ENCODE measurements around the gene ECM1. TPM values are rescaled to one million over a fixed set of nuclear protein-coding genes. Genes with fewer than 3 reads are reported as not detected.

ECM1 gene
- total and polyA plus RNA-seq, 2 donors (not counting 1 experiment from before 2014, with no cell fraction given): 1.9 to 2.3 TPM

DNA sequence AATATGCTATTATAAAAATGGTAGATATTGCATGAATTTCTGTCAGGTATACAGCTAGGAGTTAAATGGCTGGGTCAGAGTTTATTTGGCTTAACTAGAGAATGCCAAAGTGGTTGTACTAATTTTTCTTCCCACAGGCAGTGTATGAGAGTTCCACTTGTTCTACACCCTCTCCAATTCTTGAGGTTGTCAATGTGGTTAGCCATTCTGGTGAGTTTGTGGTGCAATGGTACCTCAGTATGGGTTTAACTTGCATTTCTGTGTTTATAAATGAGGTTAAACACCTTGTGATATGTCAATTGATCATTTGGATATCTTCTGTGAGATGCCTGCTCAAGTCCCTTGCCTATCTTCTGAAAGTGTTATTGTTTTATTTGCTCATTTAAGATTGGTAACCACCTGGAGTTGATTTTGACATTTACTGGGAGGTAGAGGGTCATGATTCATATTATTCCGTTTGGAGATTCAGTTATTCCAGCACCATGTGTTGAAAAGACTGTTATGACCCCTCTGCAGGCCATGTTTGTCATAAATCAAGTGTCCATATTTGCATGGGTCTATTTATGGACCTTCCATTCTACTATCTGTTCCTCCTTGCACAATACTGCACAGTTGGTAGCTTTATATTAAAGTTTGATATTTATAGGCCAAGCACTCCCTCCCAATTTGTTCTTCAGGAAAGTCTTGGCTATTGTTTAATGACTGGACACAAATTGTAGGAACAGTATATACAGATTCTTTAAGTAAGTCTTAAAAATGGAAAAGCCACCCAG is 13.5 kb downstream of the ECM1 start:
- Histone ChIP-seq H3K4me1 (ENCODE audit: control insufficient read depth in 2 of 2, insufficient read depth in 2 of 2, low read length in 2 of 2) (peaks cover 14% of the 10 kb centered on the region in 2 donors), H3K36me3 (replicated peaks in 1 of 2; ENCODE audit: control extremely low read depth in 1 of 2, control insufficient read depth in 1 of 2, extremely low read depth in 1 of 2, insufficient read depth in 2 of 2, low read length in 1 of 2) (no peaks in the 10 kb centered on the region), H4K20me1 (ENCODE audit: control insufficient read depth, insufficient read depth, low read length, poor library complexity, severe bottlenecking) (no peaks in the 10 kb centered on the region), H3K4me2 (replicated peaks; ENCODE audit: low read depth, low read length, poor library complexity, severe bottlenecking) (no peak overlapping the region), H3K4me3 (ENCODE audit: control extremely low read depth in 1 of 5, extremely low read depth in 1 of 5, insufficient read depth in 1 of 5, low read depth in 2 of 5, low read length in 4 of 5) (no peak overlapping the region), H3K9ac (ENCODE audit: low read length) (no peak overlapping the region), H3K79me2 (ENCODE audit: control insufficient read depth, insufficient read depth, low read length) (no peaks in the 10 kb centered on the region), H2AFZ (ENCODE audit: insufficient read depth, low read depth, low read length, poor library complexity, severe bottlenecking) (no peak overlapping the region), H3K27ac (ENCODE audit: low read length in 2 of 2) (no peak overlapping the region), H3K9me3 (ENCODE audit: control extremely low read depth in 1 of 3, control insufficient read depth in 2 of 3, insufficient read depth in 1 of 3, low read length in 2 of 3) (peaks cover 0 to 4% (median 0%) of the 10 kb centered on the region in 3 donors), H3K27me3 (replicated peaks in 1 of 4; ENCODE audit: control extremely low read depth in 1 of 4, control insufficient read depth in 3 of 4, insufficient read depth in 4 of 4, low read length in 3 of 4) (no peaks in the 10 kb centered on the region)
- H3K9me3 Mint-ChIP-seq (ENCODE audit: insufficient read depth): no peaks in the 10 kb centered on the region
- CTCF ChIA-PET: no interaction called here
- H3K27me3 Mint-ChIP-seq: no peaks in the 10 kb centered on the region
- TF ChIP-seq CTCF (IDR thresholded peaks at IDR 0.05) (no peak), EZH2 (IDR thresholded peaks at IDR 0.05; ENCODE audit: borderline replicate concordance, insufficient read depth, low read depth, low read length, poor library complexity, severe bottlenecking) (no peak)
- no peak overlapping the region for H3K4me3 Mint-ChIP-seq
- no peak for ATAC-seq (ENCODE audit: low read depth)
- peaks cover 15% of the 10 kb centered on the region for H3K4me1 Mint-ChIP-seq
- DNase-seq: no peak
- POLR2A ChIA-PET: no interaction called here
- H3K27ac Mint-ChIP-seq: no peak overlapping the region
- WGBS (ENCODE audit: insufficient coverage): no CpG with 5 or more reads among the region's 1 CpG
- intact Hi-C loops (cut with micrococcal nuclease): no loop called here

GRCh38 chr1:150525348-150525747 is 17.4 kb downstream of the ECM1 start:
- H3K9ac ChIP-seq (ENCODE audit: low read length): no peak overlapping the region
- no peak overlapping the region for H3K27ac ChIP-seq (ENCODE audit: low read length in 2 of 2)
- H3K4me3 Mint-ChIP-seq: no peak overlapping the region
- 94% methylated on average over 2 of the region's 3 CpGs for WGBS (ENCODE audit: insufficient coverage)
- ATAC-seq (ENCODE audit: low read depth): no peak
- no peaks in the 10 kb centered on the region for H3K79me2 ChIP-seq (ENCODE audit: control insufficient read depth, insufficient read depth, low read length)
- no peak for DNase-seq
- H3K27me3 ChIP-seq (replicated peaks in 1 of 4; ENCODE audit: control extremely low read depth in 1 of 4, control insufficient read depth in 3 of 4, insufficient read depth in 4 of 4, low read length in 3 of 4): no peaks in the 10 kb centered on the region
- no peaks in the 10 kb centered on the region for H4K20me1 ChIP-seq (ENCODE audit: control insufficient read depth, insufficient read depth, low read length, poor library complexity, severe bottlenecking)
- no peak for TF ChIP-seq CTCF (IDR thresholded peaks at IDR 0.05)
- TF ChIP-seq EZH2 (IDR thresholded peaks at IDR 0.05; ENCODE audit: borderline replicate concordance, insufficient read depth, low read depth, low read length, poor library complexity, severe bottlenecking): no peak
- H3K4me3 ChIP-seq (ENCODE audit: control extremely low read depth in 1 of 5, extremely low read depth in 1 of 5, insufficient read depth in 1 of 5, low read depth in 2 of 5, low read length in 4 of 5): no peak overlapping the region
- POLR2A ChIA-PET: no interaction called here
- H3K9me3 ChIP-seq (ENCODE audit: control extremely low read depth in 1 of 3, control insufficient read depth in 2 of 3, insufficient read depth in 1 of 3, low read length in 2 of 3): peaks cover 0 to 4% (median 0%) of the 10 kb centered on the region in 3 donors
- no peaks in the 10 kb centered on the region for H3K27me3 Mint-ChIP-seq
- intact Hi-C loops (cut with micrococcal nuclease): no loop called here
- H3K4me1 ChIP-seq (ENCODE audit: control insufficient read depth in 2 of 2, insufficient read depth in 2 of 2, low read length in 2 of 2): no peaks in the 10 kb centered on the region
- CTCF ChIA-PET: interaction anchor here (1.1 kb wide), 1 partner anchor 9 kb away, joined by 4 read pairs; no protein-coding TSS in a partner anchor
- no peaks in the 10 kb centered on the region for H3K4me1 Mint-ChIP-seq
- H3K9me3 Mint-ChIP-seq (ENCODE audit: insufficient read depth): no peaks in the 10 kb centered on the region
- H2AFZ ChIP-seq (ENCODE audit: insufficient read depth, low read depth, low read length, poor library complexity, severe bottlenecking): no peak overlapping the region
- no peak overlapping the region for H3K4me2 ChIP-seq (replicated peaks; ENCODE audit: low read depth, low read length, poor library complexity, severe bottlenecking)
- no peak overlapping the region for H3K27ac Mint-ChIP-seq
- H3K36me3 ChIP-seq (replicated peaks in 1 of 2; ENCODE audit: control extremely low read depth in 1 of 2, control insufficient read depth in 1 of 2, extremely low read depth in 1 of 2, insufficient read depth in 2 of 2, low read length in 1 of 2): no peaks in the 10 kb centered on the region
